ENCODE results near the gene PTPA.

GRCh38 chr9:129177443-129177790, 66.2 kb downstream of the PTPA start:
- no peak for TF ChIP-seq CTCF (IDR thresholded peaks at IDR 0.05)
- no peak for TF ChIP-seq ZFX (IDR thresholded peaks at IDR 0.05; ENCODE audit: borderline replicate concordance)
